ENCODE measurements around the gene SMOC2.

DNA sequence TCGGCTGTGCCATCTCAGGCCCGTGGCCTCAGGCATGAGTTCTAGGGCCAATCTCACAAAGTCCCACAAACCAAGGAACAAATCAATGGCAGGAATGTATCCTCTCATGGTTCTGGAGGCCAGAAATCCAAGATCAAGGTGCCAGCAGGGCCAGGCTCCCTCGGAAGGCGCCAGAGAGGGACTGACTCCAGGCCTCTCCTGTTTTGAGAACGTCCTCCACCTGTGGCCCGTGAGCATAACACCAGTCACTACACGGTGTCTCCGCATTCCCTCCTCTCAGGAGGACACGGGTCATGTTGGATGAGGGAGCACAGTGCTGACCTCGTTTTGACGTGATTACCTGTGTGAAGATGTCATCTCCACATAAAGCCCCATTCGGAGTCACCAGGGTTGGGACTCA lies 45.0 kb upstream of the SMOC2 start:
- TF ChIP-seq, protein P1, sequence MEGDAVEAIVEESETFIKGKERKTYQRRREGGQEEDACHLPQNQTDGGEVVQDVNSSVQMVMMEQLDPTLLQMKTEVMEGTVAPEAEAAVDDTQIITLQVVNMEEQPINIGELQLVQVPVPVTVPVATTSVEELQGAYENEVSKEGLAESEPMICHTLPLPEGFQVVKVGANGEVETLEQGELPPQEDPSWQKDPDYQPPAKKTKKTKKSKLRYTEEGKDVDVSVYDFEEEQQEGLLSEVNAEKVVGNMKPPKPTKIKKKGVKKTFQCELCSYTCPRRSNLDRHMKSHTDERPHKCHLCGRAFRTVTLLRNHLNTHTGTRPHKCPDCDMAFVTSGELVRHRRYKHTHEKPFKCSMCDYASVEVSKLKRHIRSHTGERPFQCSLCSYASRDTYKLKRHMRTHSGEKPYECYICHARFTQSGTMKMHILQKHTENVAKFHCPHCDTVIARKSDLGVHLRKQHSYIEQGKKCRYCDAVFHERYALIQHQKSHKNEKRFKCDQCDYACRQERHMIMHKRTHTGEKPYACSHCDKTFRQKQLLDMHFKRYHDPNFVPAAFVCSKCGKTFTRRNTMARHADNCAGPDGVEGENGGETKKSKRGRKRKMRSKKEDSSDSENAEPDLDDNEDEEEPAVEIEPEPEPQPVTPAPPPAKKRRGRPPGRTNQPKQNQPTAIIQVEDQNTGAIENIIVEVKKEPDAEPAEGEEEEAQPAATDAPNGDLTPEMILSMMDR (IDR thresholded peaks at IDR 0.05) = no peak
- TF ChIP-seq POLR2A (IDR thresholded peaks at IDR 0.05) = no peak
